Epithelial cell of proximal tubule (primary cell): Measurements from ENCODE around the gene JAKMIP2. TPM values are rescaled to one million over a fixed set of nuclear protein-coding genes. Genes with fewer than 3 reads are reported as not detected.
"Not testable (repeated sequence)": the region's sequence is repeated elsewhere in the genome, so short reads cannot be mapped to it uniquely, and the experiment has no call there.

Experiments
- DNase-seq: peaks from one replicate; pipeline ENCODE4 v3.0.0-alpha.2; 2011; ENCODE audit warnings: low read depth
- H3K4me3 ChIP-seq: 2 replicates; pipeline ENCODE4 v1.5.1; 2011; ENCODE audit warnings: low read depth, mild to moderate bottlenecking, low read length
- total RNA-seq: library from RNA; depleted of rRNA; stranded (reverse); fragments of >200 nt; gene quantifications from 2 replicates; pipeline ENCODE4 v1.2.3, GENCODE V29; 2015
- TF ChIP-seq, protein P1 (sequence below): conservative IDR thresholded peaks from 2 replicates; pipeline ENCODE4 v1.5.1; 2012; ENCODE audit warnings: low read depth, mild to moderate bottlenecking, low read length

Gene JAKMIP2
- 0.14 and 0.17 TPM in 2 replicates for total RNA-seq

DNA sequence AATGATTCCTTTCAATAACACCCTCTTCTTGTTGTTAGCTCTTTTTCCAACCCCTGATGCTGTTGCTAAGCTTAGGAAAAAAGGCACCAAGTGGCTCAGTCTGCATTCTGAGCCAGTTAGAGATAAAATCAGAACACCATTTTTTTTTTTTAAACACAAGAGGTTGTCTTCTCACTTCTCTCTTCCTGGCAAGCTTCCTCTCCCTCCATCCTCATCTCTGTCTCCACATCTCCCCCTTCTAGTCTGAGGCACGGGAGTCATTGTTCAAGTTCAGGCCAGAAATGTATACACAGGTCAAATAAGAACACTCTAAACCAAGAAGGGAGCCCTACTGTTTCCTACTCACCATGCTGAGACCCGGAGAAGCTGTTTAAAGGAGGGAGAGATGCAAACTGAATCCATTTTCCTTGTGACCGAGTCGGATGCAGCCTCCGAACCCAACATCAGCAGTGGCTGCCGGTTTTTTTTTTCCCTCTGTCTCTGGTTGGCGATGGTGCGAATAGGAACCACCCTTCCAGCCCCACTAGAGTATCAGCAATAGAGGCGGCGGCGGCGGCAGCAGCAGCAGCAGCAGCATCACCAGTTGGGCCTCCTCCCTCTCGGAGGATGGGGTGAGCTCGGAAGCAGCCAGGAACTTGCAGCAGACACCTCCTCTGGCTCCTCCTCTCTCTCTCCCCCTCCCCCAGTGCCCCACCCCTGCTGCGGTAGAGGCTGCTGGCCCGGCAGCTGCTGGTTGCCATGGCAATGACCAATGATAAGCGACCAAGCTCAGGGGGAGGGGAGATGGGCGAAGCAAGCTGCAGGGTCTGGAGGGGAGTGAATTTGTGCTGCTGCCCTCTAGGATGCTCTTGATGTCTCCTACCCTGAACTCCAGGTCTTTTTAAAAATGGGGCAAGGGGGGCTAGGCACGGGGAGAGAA lies at the start of gene JAKMIP2:
TSS of gene JAKMIP2 (minus strand) at position 619 of the 919 bp plus-strand sequence. CDS start 110,922 bp downstream, outside the sequence.
- H3K4me3 ChIP-seq, result no peak within 1 kb of the TSS
- TF ChIP-seq, protein P1, sequence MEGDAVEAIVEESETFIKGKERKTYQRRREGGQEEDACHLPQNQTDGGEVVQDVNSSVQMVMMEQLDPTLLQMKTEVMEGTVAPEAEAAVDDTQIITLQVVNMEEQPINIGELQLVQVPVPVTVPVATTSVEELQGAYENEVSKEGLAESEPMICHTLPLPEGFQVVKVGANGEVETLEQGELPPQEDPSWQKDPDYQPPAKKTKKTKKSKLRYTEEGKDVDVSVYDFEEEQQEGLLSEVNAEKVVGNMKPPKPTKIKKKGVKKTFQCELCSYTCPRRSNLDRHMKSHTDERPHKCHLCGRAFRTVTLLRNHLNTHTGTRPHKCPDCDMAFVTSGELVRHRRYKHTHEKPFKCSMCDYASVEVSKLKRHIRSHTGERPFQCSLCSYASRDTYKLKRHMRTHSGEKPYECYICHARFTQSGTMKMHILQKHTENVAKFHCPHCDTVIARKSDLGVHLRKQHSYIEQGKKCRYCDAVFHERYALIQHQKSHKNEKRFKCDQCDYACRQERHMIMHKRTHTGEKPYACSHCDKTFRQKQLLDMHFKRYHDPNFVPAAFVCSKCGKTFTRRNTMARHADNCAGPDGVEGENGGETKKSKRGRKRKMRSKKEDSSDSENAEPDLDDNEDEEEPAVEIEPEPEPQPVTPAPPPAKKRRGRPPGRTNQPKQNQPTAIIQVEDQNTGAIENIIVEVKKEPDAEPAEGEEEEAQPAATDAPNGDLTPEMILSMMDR, result no peak
- no peak for DNase-seq

DNA sequence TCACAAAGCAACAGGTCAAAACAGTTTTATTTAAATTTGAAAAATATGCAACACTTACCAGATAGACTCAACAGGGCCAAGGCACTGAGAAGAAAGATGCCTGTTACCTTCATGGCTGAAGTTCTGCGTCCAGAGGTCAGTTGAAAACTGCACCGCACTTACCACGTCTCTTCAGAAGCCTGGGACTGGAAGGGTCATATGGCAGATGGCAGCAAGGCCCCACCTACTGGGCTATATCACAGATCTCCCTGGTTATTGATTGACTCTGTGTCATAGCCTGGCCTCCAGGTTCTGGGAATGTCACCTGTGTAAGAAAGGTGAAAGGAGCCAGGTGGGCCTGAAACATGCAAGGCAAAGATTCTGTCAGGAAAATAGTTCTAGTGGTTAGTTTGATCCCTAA lies 48.9 kb upstream of the JAKMIP2 start, which contains the start of gene SPINK1:
TSS of gene SPINK1 (minus strand) at position 207 of the 400 bp plus-strand sequence. CDS start at position 113, 94 bp downstream.
- H3K4me3 ChIP-seq, result no peak within 1 kb of the TSS
- no peak for DNase-seq

DNA sequence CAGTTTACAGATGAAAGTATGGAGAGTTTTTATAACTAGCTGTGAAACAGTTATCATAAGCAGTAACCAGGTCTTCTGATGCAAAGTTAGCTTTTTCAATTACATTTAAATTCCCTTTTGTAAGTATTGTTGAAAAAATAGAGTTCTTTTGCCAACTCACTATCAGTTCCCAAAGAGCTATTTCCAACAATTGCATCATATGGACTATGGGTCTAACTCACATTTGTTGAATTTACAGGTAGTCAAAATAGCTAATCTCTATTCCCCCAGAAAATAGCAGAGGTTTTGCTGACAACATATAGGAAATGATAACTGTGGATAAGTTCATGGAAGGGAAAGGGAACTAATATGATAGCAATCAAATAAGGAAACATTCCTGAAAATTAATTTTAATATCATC lies 47.5 kb upstream of the JAKMIP2 start:
- TF ChIP-seq, protein P1, result no peak
- H3K4me3 ChIP-seq, result no peak overlapping the region
- DNase-seq, result no peak

More for the DNA sequence above, 48.9 kb upstream of the JAKMIP2 start, which contains the start of gene SPINK1:
- TF ChIP-seq, protein P1, result no peak

DNA sequence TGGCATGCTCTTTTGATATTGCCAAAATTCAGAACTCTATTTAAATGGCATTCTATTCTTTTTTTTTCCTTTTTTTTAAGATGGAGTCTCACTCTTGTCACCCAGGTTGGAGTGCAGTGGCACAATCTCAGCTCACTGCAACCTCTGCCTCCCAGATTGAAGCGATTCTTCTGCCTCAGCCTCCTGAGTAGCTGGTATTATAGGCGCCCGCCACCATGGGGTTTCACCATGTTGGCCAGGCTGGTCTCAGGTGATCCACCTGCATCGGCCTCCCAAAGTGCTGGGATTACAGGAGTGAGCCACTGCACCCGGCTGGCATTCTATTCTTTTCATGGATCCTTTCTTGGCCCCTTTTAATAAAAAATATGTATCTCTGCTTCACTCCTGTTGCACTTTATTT lies 44.5 kb upstream of the JAKMIP2 start:
- DNase-seq, H3K4me3 ChIP-seq: not testable (repeated sequence)

DNA sequence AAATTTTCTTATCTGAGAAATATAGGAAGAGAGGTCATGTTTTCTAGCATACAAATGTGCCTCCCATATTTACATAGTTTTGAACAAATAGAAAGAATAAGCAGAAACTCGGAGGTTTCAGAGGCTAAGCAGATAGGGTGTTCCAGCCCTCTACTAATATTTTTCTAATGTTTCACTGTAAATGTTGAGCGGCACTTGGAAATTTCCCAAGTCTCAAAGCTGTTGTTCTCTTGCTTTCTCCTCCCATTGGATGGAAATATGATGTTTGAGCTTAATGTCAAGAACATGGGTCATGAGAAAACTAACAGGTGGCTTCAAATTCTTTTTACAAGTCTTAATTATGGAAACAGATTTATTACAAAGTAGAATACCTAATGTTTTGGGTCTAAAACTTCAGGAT lies 43.8 kb upstream of the JAKMIP2 start:
- H3K4me3 ChIP-seq, result no peak overlapping the region
- TF ChIP-seq, protein P1, result no peak
- no peak for DNase-seq

DNA sequence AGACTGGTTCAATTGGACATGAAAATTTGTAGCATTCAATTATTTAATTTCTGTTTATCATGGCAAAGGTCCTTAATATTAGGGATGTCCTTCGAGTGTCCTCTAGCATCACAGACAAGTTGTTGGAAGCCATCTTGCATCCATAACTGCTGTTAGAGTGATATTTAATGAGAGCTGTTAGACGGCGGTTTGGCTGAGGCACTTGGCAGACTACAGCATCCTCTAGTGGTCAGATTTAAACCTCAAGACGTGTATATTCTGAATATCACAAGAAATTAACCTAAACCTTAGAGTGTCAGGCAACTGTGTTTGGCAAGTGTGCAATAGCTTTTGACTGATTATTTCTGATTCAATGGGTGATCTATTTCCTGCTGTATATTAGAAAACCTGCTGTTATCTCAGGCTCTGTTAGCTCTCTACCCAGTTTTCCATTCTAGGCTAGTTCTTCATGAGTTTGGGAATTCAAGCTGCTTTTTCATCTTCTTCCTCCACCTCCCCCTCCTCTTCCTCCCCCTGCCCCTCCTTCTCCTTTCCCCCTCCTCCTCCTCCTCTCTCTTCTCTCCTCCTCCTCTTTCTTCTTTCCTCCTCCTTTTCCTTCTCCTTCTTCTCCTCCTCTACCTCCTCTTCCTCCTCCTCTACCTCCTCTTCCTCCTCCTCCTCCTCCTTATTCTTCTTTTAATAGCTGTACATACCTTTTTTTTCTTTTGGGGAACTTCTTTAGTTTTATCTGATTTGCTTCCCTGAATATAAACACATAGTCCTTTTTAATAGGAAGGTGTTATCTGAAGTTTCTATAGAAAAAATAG lies 40.4 kb upstream of the JAKMIP2 start:
- DNase-seq, result no peak
- H3K4me3 ChIP-seq, result no peak overlapping the region
- TF ChIP-seq, protein P1, result peak; percentile 98

DNA sequence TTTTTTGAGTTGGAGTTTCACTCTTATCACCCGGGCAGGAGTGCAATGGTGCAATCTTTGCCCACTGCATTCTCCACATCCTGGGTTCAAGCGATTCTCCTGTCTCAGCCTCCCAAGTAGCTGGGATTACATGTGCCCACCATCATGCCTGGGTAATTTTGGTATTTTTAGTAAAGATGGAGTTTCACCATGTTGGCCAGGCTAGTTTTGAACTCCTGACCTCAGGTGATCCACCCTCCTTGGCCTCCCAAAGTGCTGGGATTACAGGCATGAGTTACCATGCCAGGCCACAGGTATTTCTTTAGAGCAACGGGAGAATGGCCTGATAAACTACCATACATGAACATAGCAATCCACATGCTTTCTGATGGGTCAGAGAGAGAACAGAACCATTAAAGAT lies 39.7 kb upstream of the JAKMIP2 start:
- DNase-seq, H3K4me3 ChIP-seq: not testable (repeated sequence)
